ENCODE results near the gene FNDC10.

FNDC10 gene

GRCh38 chr1:1602968-1603506 lies 3.1 kb upstream of the FNDC10 start:
- TF ChIP-seq, protein P1, sequence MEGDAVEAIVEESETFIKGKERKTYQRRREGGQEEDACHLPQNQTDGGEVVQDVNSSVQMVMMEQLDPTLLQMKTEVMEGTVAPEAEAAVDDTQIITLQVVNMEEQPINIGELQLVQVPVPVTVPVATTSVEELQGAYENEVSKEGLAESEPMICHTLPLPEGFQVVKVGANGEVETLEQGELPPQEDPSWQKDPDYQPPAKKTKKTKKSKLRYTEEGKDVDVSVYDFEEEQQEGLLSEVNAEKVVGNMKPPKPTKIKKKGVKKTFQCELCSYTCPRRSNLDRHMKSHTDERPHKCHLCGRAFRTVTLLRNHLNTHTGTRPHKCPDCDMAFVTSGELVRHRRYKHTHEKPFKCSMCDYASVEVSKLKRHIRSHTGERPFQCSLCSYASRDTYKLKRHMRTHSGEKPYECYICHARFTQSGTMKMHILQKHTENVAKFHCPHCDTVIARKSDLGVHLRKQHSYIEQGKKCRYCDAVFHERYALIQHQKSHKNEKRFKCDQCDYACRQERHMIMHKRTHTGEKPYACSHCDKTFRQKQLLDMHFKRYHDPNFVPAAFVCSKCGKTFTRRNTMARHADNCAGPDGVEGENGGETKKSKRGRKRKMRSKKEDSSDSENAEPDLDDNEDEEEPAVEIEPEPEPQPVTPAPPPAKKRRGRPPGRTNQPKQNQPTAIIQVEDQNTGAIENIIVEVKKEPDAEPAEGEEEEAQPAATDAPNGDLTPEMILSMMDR (IDR thresholded peaks at IDR 0.05; ENCODE audit: low read depth, low read length) = no peak
- Histone ChIP-seq H3K27me3 (ENCODE audit: insufficient read depth, low read depth, severe bottlenecking) (no peaks in the 10 kb centered on the region), H3K4me3 (ENCODE audit: low read depth, low read length) (no peak overlapping the region), H3K36me3 (no peaks in the 10 kb centered on the region), H3K27ac (no peak overlapping the region), H3K9me3 (ENCODE audit: severe bottlenecking) (no peaks in the 10 kb centered on the region)
- peak; percentile 22 for DNase-seq

DNA sequence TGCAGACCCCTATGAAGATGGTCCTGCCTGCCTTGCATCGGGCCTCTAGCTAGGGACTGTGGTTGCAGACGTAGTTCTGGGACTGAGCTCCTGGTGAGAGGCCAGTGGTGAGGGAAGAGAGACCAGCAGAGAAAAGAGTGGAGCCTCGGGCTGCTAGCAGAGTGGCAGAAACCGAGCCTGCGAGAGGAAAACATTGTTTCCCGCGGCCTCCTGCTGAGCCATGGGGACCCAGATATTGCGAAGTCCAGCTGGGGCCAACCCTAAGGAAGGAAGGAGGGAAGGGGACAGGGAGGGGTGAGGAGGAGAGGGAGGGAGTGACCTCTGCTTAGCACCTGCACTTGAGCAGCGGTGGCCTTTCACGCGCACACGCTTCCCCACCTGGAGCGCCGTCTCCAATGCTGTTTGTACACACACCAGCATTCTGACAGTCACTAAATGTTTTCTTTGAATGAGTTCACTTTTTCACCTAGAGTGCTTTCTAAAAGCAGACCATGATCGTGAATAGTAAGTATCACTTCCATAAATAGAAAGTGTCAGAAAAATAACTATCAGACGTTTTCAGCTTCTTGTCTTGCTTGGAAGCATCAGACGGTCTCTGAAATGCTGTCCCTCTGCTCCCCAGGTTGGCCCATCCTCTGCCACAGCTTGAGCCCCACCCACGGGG lies 2.5 kb upstream of the FNDC10 start:
- H3K27ac ChIP-seq = no peak overlapping the region
- TF ChIP-seq, protein P1 (IDR thresholded peaks at IDR 0.05; ENCODE audit: low read depth, low read length) = no peak
- no peak for DNase-seq
- H3K9me3 ChIP-seq (ENCODE audit: severe bottlenecking) = no peaks in the 10 kb centered on the region
- no peaks in the 10 kb centered on the region for H3K27me3 ChIP-seq (ENCODE audit: insufficient read depth, low read depth, severe bottlenecking)
- H3K4me3 ChIP-seq (ENCODE audit: low read depth, low read length) = no peak overlapping the region
- H3K36me3 ChIP-seq = no peaks in the 10 kb centered on the region

GRCh38 chr1:1601564-1602303 lies 1.8 kb upstream of the FNDC10 start:
- Histone ChIP-seq H3K9me3 (ENCODE audit: severe bottlenecking) (no peaks in the 10 kb centered on the region), H3K36me3 (no peaks in the 10 kb centered on the region), H3K4me3 (ENCODE audit: low read depth, low read length) (no peak overlapping the region), H3K27ac (no peak overlapping the region), H3K27me3 (ENCODE audit: insufficient read depth, low read depth, severe bottlenecking) (no peaks in the 10 kb centered on the region)
- no peak for DNase-seq
- TF ChIP-seq, protein P1 (IDR thresholded peaks at IDR 0.05; ENCODE audit: low read depth, low read length) = no peak

DNA sequence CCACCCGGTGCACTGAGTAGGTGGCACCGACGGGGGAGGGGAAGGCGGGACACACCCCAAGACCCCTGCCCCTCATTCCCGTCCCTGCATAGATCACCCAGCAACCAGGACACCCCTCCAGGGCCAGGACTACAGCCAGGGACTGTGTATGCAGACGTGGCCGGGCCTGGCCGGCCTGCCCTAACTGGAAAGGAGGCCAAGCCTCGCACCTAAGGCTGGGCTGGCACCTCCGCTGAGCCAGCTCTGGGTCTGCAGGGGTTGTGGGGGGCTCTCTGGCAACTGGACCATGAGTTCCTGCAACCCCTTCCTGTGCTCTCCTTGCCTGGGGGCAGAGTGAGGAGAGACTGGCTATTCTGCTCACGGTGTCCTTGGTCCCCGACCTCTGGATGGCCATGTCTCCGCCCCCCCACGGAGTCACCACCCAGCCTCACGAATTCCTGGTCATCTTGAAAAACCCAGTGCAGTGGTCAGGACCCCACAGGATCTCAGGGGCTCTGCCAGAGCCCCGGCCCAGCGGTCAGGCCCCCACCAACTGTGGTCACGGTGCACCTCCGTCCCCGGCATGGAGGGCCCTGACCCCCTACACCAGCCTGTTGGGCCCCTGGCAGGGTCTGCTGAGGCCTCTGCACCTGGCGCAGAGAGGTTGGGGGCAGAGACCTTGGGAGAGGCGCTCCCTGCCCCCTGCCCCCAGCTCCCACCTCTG lies 1.1 kb upstream of the FNDC10 start:
- Histone ChIP-seq H3K27me3 (ENCODE audit: insufficient read depth, low read depth, severe bottlenecking) (no peaks in the 10 kb centered on the region), H3K9me3 (ENCODE audit: severe bottlenecking) (no peaks in the 10 kb centered on the region), H3K4me3 (ENCODE audit: low read depth, low read length) (peak overlapping the region; percentile 76), H3K27ac (no peak overlapping the region), H3K36me3 (no peaks in the 10 kb centered on the region)
- TF ChIP-seq, protein P1 (IDR thresholded peaks at IDR 0.05; ENCODE audit: low read depth, low read length) = no peak
- peak; percentile 9 for DNase-seq

- TF ChIP-seq, protein P1 (IDR thresholded peaks at IDR 0.05; ENCODE audit: low read depth, low read length) = peak; percentile 7; the same call in 1 of the 2 replicates
- peak; percentile 22 for DNase-seq
- Histone ChIP-seq H3K27ac (no peak overlapping the region), H3K27me3 (ENCODE audit: insufficient read depth, low read depth, severe bottlenecking) (no peaks in the 10 kb centered on the region), H3K36me3 (no peaks in the 10 kb centered on the region), H3K4me3 (ENCODE audit: low read depth, low read length) (no peak overlapping the region; the same call in 1 of the 2 replicates), H3K9me3 (ENCODE audit: severe bottlenecking) (no peaks in the 10 kb centered on the region)
Measured at GRCh38 chr1:1599030-1599934, 653 bp downstream of the FNDC10 start.
